Sigmoid colon (tissue), 7 donors: ENCODE results near the gene UBE2R2. TPM values are rescaled to one million over a fixed set of nuclear protein-coding genes. Genes with fewer than 3 reads are reported as not detected.
"Not testable (repeated sequence)": the region's sequence is repeated elsewhere in the genome, so short reads cannot be mapped to it uniquely, and the experiment has no call there.

Source experiments
- DNase-seq: peaks from one replicate; pipeline ENCODE4 v3.0.0-alpha.2; 2019
- H3K27ac ChIP-seq, 4 donors: fragments of 200-600 bp; sonication (generic); one replicate each; pipeline ENCODE4 v1.5.1; 2016 to 2019; ENCODE audit warnings: mild to moderate bottlenecking in 1 of 4
- H3K27me3 ChIP-seq, 3 donors: fragments of 200-600 bp; sonication (generic); one replicate each; pipeline ENCODE4 v1.5.1; 2019; ENCODE audit warnings: mild to moderate bottlenecking in 1 of 3
- H3K36me3 ChIP-seq, 4 donors: fragments of 200-600 bp; sonication (generic); one replicate each; pipeline ENCODE4 v1.5.1; 2016 to 2019
- H3K4me1 ChIP-seq, 4 donors: fragments of 200-600 bp; sonication (generic); one replicate each; pipeline ENCODE4 v1.5.1; 2017 to 2019
- H3K4me3 ChIP-seq, 4 donors: fragments of 200-600 bp; sonication (generic); one replicate each; pipeline ENCODE4 v1.5.1; 2017 to 2019; ENCODE audit warnings: mild to moderate bottlenecking in 2 of 4, moderate library complexity in 1 of 4
- H3K9me3 ChIP-seq, 4 donors: fragments of 200-600 bp in 3 of 4; sonication (generic) in 3 of 4; one replicate each; pipeline versions ENCODE4 v1.5.1 to v1.6.1; 2013 to 2019
- CTCF ChIP-seq, 4 experiments: fragments of 450-650 bp in 3 of 4; fragments of 200-600 bp in 1 of 4; IDR thresholded peaks; one replicate each; pipeline ENCODE4 v1.5.1; 2016 to 2019; ENCODE audit warnings: antibody characterized with exemption in 4 of 4, mild to moderate bottlenecking in 3 of 4, moderate library complexity in 2 of 4
- EP300 ChIP-seq, 4 donors: sonication (generic); formaldehyde crosslinking; IDR thresholded peaks; one replicate each; pipeline ENCODE4 v1.6.1; 2017; ENCODE audit warnings: antibody characterized with exemption in 4 of 4
- POLR2A ChIP-seq, 2 donors: fragments of 450-650 bp; IDR thresholded peaks; one replicate each; pipeline ENCODE4 v1.6.1; 2016; ENCODE audit warnings: antibody characterized with exemption in 2 of 2, mild to moderate bottlenecking in 2 of 2, moderate library complexity in 2 of 2
- POLR2AphosphoS5 ChIP-seq, 4 donors: sonication (generic); formaldehyde crosslinking; IDR thresholded peaks; one replicate each; pipeline ENCODE4 v1.6.1; 2017; ENCODE audit warnings: antibody characterized with exemption in 4 of 4
- WGBS, 2 donors: extraction: QIAGEN DNeasy Blood & Tissue Kit; methylation state at CpG; one replicate each; pipeline ENCODE4 v1.1.7; 2013; 5-methylcytosine and 5-hydroxymethylcytosine counted together
- intact Hi-C: fragments of 100-400 bp; cut with DNase I; formaldehyde crosslinking; loops from one replicate; pipeline ENCODE4 v1.15.1; 2023
- polyA plus RNA-seq, 3 donors: library from polyadenylated mRNA; stranded (reverse); fragments of 200-250 nt; gene quantifications; one replicate each; pipeline ENCODE4 v1.2.3, GENCODE V29; 2013
- total RNA-seq, 4 donors: library from RNA; depleted of rRNA; stranded (reverse); fragments of >200 nt; gene quantifications; one replicate each; pipeline ENCODE4 v1.1.0, GENCODE V29; 2016
- donor health status: healthy with polysubstance abuse.
- donor health status: Bipolar disorder and iron deficiency.
- donor health status: healthy.

UBE2R2 gene
- total and polyA plus RNA-seq, 7 donors = 23.2 to 32.4 (median 25.4) TPM

GRCh38 chr9:33818847-33819500 is 2.0 kb downstream of the UBE2R2 start:
- peak overlapping the region; percentile 96 to 97 (median 96) for H3K4me3 ChIP-seq
- TF ChIP-seq EP300 (IDR thresholded peaks at IDR 0.05) (no peak), CTCF (IDR thresholded peaks at IDR 0.05) (no peak), POLR2AphosphoS5 (IDR thresholded peaks at IDR 0.05) (no peak), POLR2A (IDR thresholded peaks at IDR 0.05) (no peak)
- no peak for DNase-seq
- H3K27ac ChIP-seq = peak overlapping the region; percentile 96 to 99 (median 98)
- peaks cover 0 to 65% (median 51%) of the 10 kb centered on the region in 4 donors for H3K4me1 ChIP-seq
- no peaks in the 10 kb centered on the region for H3K36me3 ChIP-seq
- WGBS, 2 donors = 14 to 19% methylated on average over 4 of the region's 4 CpGs
- H3K9me3 ChIP-seq = no peaks in the 10 kb centered on the region
- H3K27me3 ChIP-seq = no peaks in the 10 kb centered on the region
- intact Hi-C loops = loop anchor here (10.0 kb wide), 3 partner anchors 226 to 556 kb away; partner anchors contain the start of genes MYORG and UBAP2

- DNase-seq = no peak
- peak overlapping the region; percentile 45 to 99 (median 98) for H3K27ac ChIP-seq
- H3K36me3 ChIP-seq = no peaks in the 10 kb centered on the region
- 13 to 44% methylated on average over 4 of the region's 4 CpGs for WGBS, 2 donors
- no peaks in the 10 kb centered on the region for H3K9me3 ChIP-seq
- peaks cover 0 to 63% (median 47%) of the 10 kb centered on the region in 4 donors for H3K4me1 ChIP-seq
- H3K4me3 ChIP-seq = peak overlapping the region in 1 of 4 donors; percentile 1
- intact Hi-C loops = no loop called here
- H3K27me3 ChIP-seq = no peaks in the 10 kb centered on the region
- no peak for TF ChIP-seq POLR2AphosphoS5 (IDR thresholded peaks at IDR 0.05)
- TF ChIP-seq EP300 (IDR thresholded peaks at IDR 0.05) = no peak
- TF ChIP-seq POLR2A (IDR thresholded peaks at IDR 0.05) = no peak
- no peak for TF ChIP-seq CTCF (IDR thresholded peaks at IDR 0.05)
These were observed 3.3 kb downstream of the UBE2R2 start for GRCh38 chr9:33820231-33820745.

GRCh38 chr9:33823801-33824200 is 6.8 kb downstream of the UBE2R2 start:
- TF ChIP-seq POLR2AphosphoS5 (IDR thresholded peaks at IDR 0.05) = no peak
- no peak for TF ChIP-seq CTCF (IDR thresholded peaks at IDR 0.05)
- no peak for TF ChIP-seq EP300 (IDR thresholded peaks at IDR 0.05)
- no peak for TF ChIP-seq POLR2A (IDR thresholded peaks at IDR 0.05)
- DNase-seq = no peak
- no peaks in the 10 kb centered on the region for H3K36me3 ChIP-seq
- no peak overlapping the region for H3K27ac ChIP-seq
- peaks cover 0 to 45% (median 36%) of the 10 kb centered on the region in 4 donors for H3K4me1 ChIP-seq
- intact Hi-C loops = no loop called here
- WGBS, 2 donors = 68 to 83% methylated on average over 3 of the region's 3 CpGs
- no peaks in the 10 kb centered on the region for H3K27me3 ChIP-seq
- no peak overlapping the region for H3K4me3 ChIP-seq
- no peaks in the 10 kb centered on the region for H3K9me3 ChIP-seq

GRCh38 chr9:33827285-33827684 is 10.3 kb downstream of the UBE2R2 start:
- H3K9me3 ChIP-seq, H3K27ac ChIP-seq, H3K4me3 ChIP-seq, H3K36me3 ChIP-seq, DNase-seq, H3K27me3 ChIP-seq, intact Hi-C loops: not testable (repeated sequence)
- peaks cover 0 to 15% (median 6%) of the 10 kb centered on the region in 4 donors for H3K4me1 ChIP-seq
- WGBS, 2 donors = 98% methylated on average over 11 of the region's 11 CpGs

- intact Hi-C loops, H3K27me3 ChIP-seq, H3K9me3 ChIP-seq, H3K36me3 ChIP-seq, H3K4me3 ChIP-seq, DNase-seq, H3K27ac ChIP-seq: not testable (repeated sequence)
- H3K4me1 ChIP-seq = peaks cover 0 to 22% (median 10%) of the 10 kb centered on the region in 4 donors
- WGBS, 2 donors = 87 to 93% methylated on average over 17 of the region's 17 CpGs
These were observed 12.8 kb downstream of the UBE2R2 start for GRCh38 chr9:33829641-33830230.
